Breast epithelium (tissue), 3 donors: ENCODE results near the gene FAM3C.

Experiments
- CTCF ChIP-seq, 3 donors: fragments of 450-650 bp; IDR thresholded peaks; one replicate each; pipeline ENCODE4 v1.5.1; 2016 to 2017; ENCODE audit warnings: antibody characterized with exemption in 3 of 3, mild to moderate bottlenecking in 3 of 3, moderate library complexity in 3 of 3
- POLR2A ChIP-seq: fragments of 450-650 bp; IDR thresholded peaks from one replicate; pipeline ENCODE4 v1.6.1; 2016; ENCODE audit warnings: antibody characterized with exemption, mild to moderate bottlenecking, moderate library complexity

GRCh38 chr7:121411597-121411979, 15.5 kb upstream of the FAM3C start:
- TF ChIP-seq CTCF (IDR thresholded peaks at IDR 0.05) (no peak), POLR2A (no peak)
